SU-DHL-6 (cell line): Measurements from ENCODE around the gene PROSER3.

Experiments
- H2AFZ ChIP-seq: fragments of 200-600 bp; sonication (generic); 2 replicates; pipeline ENCODE4 v1.6.1; 2014; ENCODE audit warnings: low read depth, mild to moderate bottlenecking, moderate library complexity, mixed read lengths, antibody characterized with exemption, low read length; ENCODE audit not compliant: severe bottlenecking
- H3F3A ChIP-seq: fragments of 200-600 bp; shearing (Covaris generic); 2 replicates; pipeline ENCODE4 v1.6.0; 2016; ENCODE audit warnings: antibody characterized with exemption, mild to moderate bottlenecking; ENCODE audit not compliant: insufficient read depth
- H3K27ac ChIP-seq: fragments of 200-600 bp; sonication (generic); 2 replicates; pipeline ENCODE4 v1.5.1; 2016; ENCODE audit warnings: low read depth, mild to moderate bottlenecking, low read length, moderate library complexity, mixed read lengths
- H3K27me3 ChIP-seq: fragments of 200-600 bp; sonication (generic), shearing (Covaris generic); 2 replicates; pipeline ENCODE4 v1.6.0; 2014; ENCODE audit warnings: mild to moderate bottlenecking, low read length
- H3K36me3 ChIP-seq: fragments of 200-600 bp; sonication (generic); 2 replicates; pipeline ENCODE4 v1.6.1; 2014; ENCODE audit warnings: mild to moderate bottlenecking, low read length, mixed read lengths
- H3K4me2 ChIP-seq: fragments of 300-600, 200-600 bp; shearing (Covaris generic), sonication (generic); 2 replicates; pipeline ENCODE4 v1.6.0; 2014; ENCODE audit warnings: low read length, low read depth, mild to moderate bottlenecking; ENCODE audit not compliant: poor library complexity, severe bottlenecking
- H3K4me3 ChIP-seq: fragments of 200-600 bp; sonication (generic); 2 replicates; pipeline ENCODE4 v1.5.1; 2014; ENCODE audit warnings: antibody characterized with exemption, low read length, mild to moderate bottlenecking, mixed read lengths; ENCODE audit not compliant: insufficient read depth, poor library complexity, severe bottlenecking
- H3K79me2 ChIP-seq: fragments of 200-600 bp; sonication (generic); 2 replicates; pipeline ENCODE4 v1.6.1; 2014; ENCODE audit warnings: mild to moderate bottlenecking, low read length, moderate library complexity; ENCODE audit not compliant: insufficient read depth
- H3K9ac ChIP-seq: fragments of 200-600 bp; sonication (generic); 2 replicates; pipeline ENCODE4 v1.7.0; 2014; ENCODE audit warnings: mild to moderate bottlenecking, low read length
- H3K9me2 ChIP-seq: fragments of 200-600 bp; sonication (generic); replicated peaks from 2 replicates; pipeline ENCODE4 v1.6.1; 2014; ENCODE audit warnings: low read length; ENCODE audit not compliant: insufficient read depth
- H3K9me3 ChIP-seq: fragments of 200-600 bp; sonication (generic); 2 replicates; pipeline ENCODE4 v1.6.1; 2014; ENCODE audit warnings: low read length, mixed read lengths; ENCODE audit not compliant: insufficient read depth
- H4K20me1 ChIP-seq: fragments of 200-600 bp; sonication (generic); 2 replicates; pipeline ENCODE4 v1.6.1; 2014; ENCODE audit warnings: low read depth, mild to moderate bottlenecking, antibody characterized with exemption, low read length, moderate library complexity, mixed read lengths
- CTCF ChIP-seq: fragments of 200-600 bp; sonication (generic); IDR thresholded peaks from one replicate; pipeline ENCODE4 v1.5.1; 2017; ENCODE audit warnings: antibody characterized with exemption, mild to moderate bottlenecking, low read length, moderate library complexity; ENCODE audit not compliant: insufficient read depth, poor library complexity, severe bottlenecking
- EZH2phosphoT487 ChIP-seq: fragments of 200-600 bp; sonication (generic), shearing (Covaris generic); conservative IDR thresholded peaks from 2 replicates; pipeline ENCODE4 v1.6.1; 2018; ENCODE audit warnings: mild to moderate bottlenecking, antibody characterized with exemption, low read length, moderate library complexity, mixed read lengths

The PROSER3 gene

GRCh38 chr19:35719402-35720162 is 38.4 kb upstream of the PROSER3 start:
- TF ChIP-seq CTCF (no peak), EZH2phosphoT487 (no peak)
- no peaks in the 10 kb centered on the region for H3K27me3 ChIP-seq
- H4K20me1 ChIP-seq: no peaks in the 10 kb centered on the region
- no peaks in the 10 kb centered on the region for H3K36me3 ChIP-seq
- no peaks in the 10 kb centered on the region for H3K9me2 ChIP-seq
- H3K9me3 ChIP-seq: no peaks in the 10 kb centered on the region
- no peak overlapping the region for H2AFZ ChIP-seq
- H3K4me3 ChIP-seq: peak overlapping the region; percentile 65
- H3K79me2 ChIP-seq: peaks cover 22% of the 10 kb centered on the region
- H3K27ac ChIP-seq: no peak overlapping the region
- H3K4me2 ChIP-seq: peak overlapping the region; percentile 60
- no peak overlapping the region for H3K9ac ChIP-seq
- no peaks in the 10 kb centered on the region for H3F3A ChIP-seq

- H3K36me3 ChIP-seq: no peaks in the 10 kb centered on the region
- H3F3A ChIP-seq: no peaks in the 10 kb centered on the region
- no peaks in the 10 kb centered on the region for H4K20me1 ChIP-seq
- no peak overlapping the region for H3K4me2 ChIP-seq
- no peak overlapping the region for H2AFZ ChIP-seq
- H3K9me2 ChIP-seq: no peaks in the 10 kb centered on the region
- H3K79me2 ChIP-seq: peaks cover 22% of the 10 kb centered on the region
- no peak overlapping the region for H3K4me3 ChIP-seq
- H3K27ac ChIP-seq: no peak overlapping the region
- no peaks in the 10 kb centered on the region for H3K27me3 ChIP-seq
- no peaks in the 10 kb centered on the region for H3K9me3 ChIP-seq
- TF ChIP-seq EZH2phosphoT487 (no peak), CTCF (no peak)
- no peak overlapping the region for H3K9ac ChIP-seq
Observed at GRCh38 chr19:35720163-35720524, 37.8 kb upstream of the PROSER3 start.

GRCh38 chr19:35720648-35721047 is 37.3 kb upstream of the PROSER3 start:
- H2AFZ ChIP-seq: no peak overlapping the region
- H3K4me2 ChIP-seq: no peak overlapping the region
- H3K9me3 ChIP-seq: no peaks in the 10 kb centered on the region
- peaks cover 22% of the 10 kb centered on the region for H3K79me2 ChIP-seq
- H3K27me3 ChIP-seq: no peaks in the 10 kb centered on the region
- TF ChIP-seq CTCF (no peak), EZH2phosphoT487 (no peak)
- no peak overlapping the region for H3K4me3 ChIP-seq
- no peaks in the 10 kb centered on the region; the same call in 1 of the 2 replicates for H3K36me3 ChIP-seq
- no peak overlapping the region for H3K27ac ChIP-seq
- H3K9ac ChIP-seq: no peak overlapping the region
- no peaks in the 10 kb centered on the region for H4K20me1 ChIP-seq
- no peaks in the 10 kb centered on the region for H3F3A ChIP-seq
- H3K9me2 ChIP-seq: no peaks in the 10 kb centered on the region
